Right lobe of liver (tissue), 4 donors: ENCODE data around the gene PLAGL2.

Source experiments
- POLR2A ChIP-seq: fragments of 450-650 bp; IDR thresholded peaks from one replicate; pipeline ENCODE4 v1.6.1; 2017; ENCODE audit warnings: antibody characterized with exemption, mild to moderate bottlenecking
- TF ChIP-seq, protein P1 (sequence below), 4 donors: fragments of 200-600 bp in 3 of 4; fragments of 450-650 bp in 1 of 4; IDR thresholded peaks; one replicate each; pipeline versions ENCODE4 v1.5.1 to v1.8.0; 2016 to 2022; ENCODE audit warnings: antibody characterized with exemption in 4 of 4, mild to moderate bottlenecking in 2 of 4
- donor health status: DM: no; HTN: no; CAD: no.
- donor health status: DM: no; HTN: no; CAD: no.
- donor health status: DM: no; HTN: yes; CAD: no.

- TF ChIP-seq, protein P1, sequence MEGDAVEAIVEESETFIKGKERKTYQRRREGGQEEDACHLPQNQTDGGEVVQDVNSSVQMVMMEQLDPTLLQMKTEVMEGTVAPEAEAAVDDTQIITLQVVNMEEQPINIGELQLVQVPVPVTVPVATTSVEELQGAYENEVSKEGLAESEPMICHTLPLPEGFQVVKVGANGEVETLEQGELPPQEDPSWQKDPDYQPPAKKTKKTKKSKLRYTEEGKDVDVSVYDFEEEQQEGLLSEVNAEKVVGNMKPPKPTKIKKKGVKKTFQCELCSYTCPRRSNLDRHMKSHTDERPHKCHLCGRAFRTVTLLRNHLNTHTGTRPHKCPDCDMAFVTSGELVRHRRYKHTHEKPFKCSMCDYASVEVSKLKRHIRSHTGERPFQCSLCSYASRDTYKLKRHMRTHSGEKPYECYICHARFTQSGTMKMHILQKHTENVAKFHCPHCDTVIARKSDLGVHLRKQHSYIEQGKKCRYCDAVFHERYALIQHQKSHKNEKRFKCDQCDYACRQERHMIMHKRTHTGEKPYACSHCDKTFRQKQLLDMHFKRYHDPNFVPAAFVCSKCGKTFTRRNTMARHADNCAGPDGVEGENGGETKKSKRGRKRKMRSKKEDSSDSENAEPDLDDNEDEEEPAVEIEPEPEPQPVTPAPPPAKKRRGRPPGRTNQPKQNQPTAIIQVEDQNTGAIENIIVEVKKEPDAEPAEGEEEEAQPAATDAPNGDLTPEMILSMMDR (IDR thresholded peaks at IDR 0.05), result no peak
- no peak for TF ChIP-seq POLR2A
Observed at GRCh38 chr20:32252189-32252588, 44.6 kb upstream of the PLAGL2 start.
